Fibroblast of villous mesenchyme (primary cell): ENCODE measurements around the gene PPM1F. TPM values are rescaled to one million over a fixed set of nuclear protein-coding genes. Genes with fewer than 3 reads are reported as not detected.
A peak's percentile ranks its signal among the peaks of the same experiment; 100 is the strongest.
"Not testable (repeated sequence)": the region's sequence is repeated elsewhere in the genome, so short reads cannot be mapped to it uniquely, and the experiment has no call there.

Experiments used
- DNase-seq: peaks from one replicate; pipeline ENCODE4 v3.0.0-alpha.2; 2010; ENCODE audit warnings: low read depth
- H3K4me3 ChIP-seq: 2 replicates; pipeline ENCODE4 v1.5.1; 2011; ENCODE audit warnings: low read depth, mild to moderate bottlenecking, low read length
- total RNA-seq: library from RNA; depleted of rRNA; stranded (reverse); fragments of >200 nt; gene quantifications from 2 replicates; pipeline ENCODE4 v1.2.3, GENCODE V29; 2012
- TF ChIP-seq, protein P1 (sequence below): IDR thresholded peaks from 2 replicates; pipeline ENCODE4 v1.5.1; 2012; ENCODE audit warnings: low read depth, mild to moderate bottlenecking, low read length; ENCODE audit not compliant: insufficient read depth

Gene PPM1F
- total RNA-seq, 1 donor = 36.7 TPM

DNA sequence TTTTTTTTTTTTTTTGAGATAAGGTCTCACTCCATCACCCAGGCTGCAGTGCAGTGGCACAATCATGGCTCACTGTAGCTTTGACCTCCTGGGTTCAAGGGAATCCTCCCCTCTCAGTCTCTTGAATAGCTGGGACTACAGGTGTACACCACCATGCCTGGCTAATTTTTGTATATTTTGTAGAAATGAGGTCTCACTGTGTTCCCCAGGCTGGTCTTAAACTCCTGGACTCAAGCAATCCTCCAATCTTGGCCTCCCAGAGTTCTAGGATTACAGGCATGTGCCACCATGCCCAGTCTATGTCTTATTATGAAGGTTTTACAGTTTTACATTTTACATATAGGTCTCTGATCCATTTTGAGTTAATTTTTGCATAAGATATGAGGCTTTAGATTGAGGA lies 64.8 kb downstream of the PPM1F start:
- TF ChIP-seq, protein P1, sequence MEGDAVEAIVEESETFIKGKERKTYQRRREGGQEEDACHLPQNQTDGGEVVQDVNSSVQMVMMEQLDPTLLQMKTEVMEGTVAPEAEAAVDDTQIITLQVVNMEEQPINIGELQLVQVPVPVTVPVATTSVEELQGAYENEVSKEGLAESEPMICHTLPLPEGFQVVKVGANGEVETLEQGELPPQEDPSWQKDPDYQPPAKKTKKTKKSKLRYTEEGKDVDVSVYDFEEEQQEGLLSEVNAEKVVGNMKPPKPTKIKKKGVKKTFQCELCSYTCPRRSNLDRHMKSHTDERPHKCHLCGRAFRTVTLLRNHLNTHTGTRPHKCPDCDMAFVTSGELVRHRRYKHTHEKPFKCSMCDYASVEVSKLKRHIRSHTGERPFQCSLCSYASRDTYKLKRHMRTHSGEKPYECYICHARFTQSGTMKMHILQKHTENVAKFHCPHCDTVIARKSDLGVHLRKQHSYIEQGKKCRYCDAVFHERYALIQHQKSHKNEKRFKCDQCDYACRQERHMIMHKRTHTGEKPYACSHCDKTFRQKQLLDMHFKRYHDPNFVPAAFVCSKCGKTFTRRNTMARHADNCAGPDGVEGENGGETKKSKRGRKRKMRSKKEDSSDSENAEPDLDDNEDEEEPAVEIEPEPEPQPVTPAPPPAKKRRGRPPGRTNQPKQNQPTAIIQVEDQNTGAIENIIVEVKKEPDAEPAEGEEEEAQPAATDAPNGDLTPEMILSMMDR = no peak
- H3K4me3 ChIP-seq = no peak overlapping the region
- DNase-seq = no peak

DNA sequence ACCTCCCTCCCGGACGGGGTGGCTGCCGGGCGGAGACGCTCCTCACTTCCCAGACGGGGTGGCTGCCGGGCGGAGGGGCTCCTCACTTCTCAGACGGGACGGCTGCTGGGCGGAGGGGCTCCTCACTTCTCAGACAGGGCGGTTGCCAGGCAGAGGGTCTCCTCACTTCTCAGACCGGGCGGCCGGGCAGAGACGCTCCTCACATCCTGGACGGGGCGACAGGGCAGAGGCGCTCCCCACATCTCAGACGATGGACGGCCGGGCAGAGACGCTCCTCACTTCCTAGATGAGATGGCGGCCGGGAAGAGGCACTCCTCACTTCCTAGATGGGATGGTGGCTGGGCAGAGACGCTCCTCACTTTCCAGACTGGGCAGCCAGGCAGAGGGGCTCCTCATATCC lies 68.7 kb downstream of the PPM1F start:
- not testable (repeated sequence) for DNase-seq, H3K4me3 ChIP-seq

DNA sequence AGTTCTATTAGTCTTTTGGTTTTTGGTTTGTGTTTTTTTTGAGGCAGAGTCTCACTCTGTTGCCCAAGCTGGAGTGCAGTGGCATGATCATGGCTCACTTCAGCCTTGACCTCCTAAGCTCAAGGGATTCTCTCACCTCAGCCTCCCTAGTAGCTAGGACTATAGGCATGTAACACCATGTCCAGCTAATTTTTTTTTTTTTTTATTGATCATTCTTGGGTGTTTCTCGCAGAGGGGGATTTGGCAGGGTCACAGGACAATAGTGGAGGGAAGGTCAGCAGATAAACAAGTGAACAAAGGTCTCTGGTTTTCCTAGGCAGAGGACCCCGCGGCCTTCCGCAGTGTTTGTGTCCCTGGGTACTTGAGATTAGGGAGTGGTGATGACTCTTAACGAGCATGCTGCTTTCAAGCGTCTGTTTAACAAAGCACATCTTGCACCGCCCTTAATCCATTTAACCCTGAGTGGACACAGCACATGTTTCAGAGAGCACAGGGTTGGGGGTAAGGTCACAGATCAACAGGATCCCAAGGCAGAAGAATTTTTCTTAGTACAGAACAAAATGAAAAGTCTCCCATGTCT lies 69.8 kb downstream of the PPM1F start:
- not testable (repeated sequence) for DNase-seq, H3K4me3 ChIP-seq

DNA sequence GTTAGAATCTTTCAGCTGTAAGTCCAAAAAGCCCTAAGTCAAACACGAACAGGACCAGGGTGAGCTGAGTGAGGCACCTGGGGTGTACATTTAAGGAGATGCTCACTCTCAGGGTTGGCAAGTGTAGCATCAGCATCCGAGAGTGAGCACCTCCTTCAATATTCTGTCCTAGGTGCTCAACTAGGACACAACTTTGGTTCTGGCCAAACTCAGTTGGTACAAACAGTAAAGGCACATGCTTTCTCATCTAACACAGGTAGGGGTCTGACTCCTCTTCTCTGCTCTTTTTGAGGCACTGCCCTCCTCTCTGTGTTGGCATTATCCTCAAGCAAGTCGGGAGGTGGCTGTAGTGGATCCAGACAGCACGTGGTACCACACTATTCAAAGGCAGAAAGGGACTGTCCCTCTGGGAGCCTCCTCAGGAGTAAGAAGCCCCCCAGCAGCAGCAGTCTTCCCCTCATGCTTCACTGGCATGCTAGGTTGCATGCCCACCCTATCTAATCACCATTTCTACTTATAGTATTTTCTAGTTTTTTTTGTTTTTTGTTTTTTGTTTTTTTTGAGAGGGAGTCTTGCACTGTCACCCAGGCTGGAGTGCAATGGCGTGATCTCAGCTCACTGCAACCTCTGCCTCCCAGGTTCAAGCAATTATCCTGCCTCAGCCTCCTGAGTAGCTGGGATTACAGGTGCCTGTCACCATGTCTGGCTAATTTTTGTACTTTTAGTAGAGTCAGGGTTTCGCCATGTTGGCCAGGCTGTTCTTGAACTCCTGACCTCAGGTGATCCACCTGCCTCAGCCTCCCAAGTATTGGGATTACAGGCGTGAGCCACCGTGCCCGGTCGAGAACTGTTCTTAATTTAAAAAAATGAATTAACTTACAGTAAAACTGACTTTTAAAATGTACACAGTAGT lies 70.6 kb downstream of the PPM1F start:
- DNase-seq = no peak
- TF ChIP-seq, protein P1 = no peak

DNA sequence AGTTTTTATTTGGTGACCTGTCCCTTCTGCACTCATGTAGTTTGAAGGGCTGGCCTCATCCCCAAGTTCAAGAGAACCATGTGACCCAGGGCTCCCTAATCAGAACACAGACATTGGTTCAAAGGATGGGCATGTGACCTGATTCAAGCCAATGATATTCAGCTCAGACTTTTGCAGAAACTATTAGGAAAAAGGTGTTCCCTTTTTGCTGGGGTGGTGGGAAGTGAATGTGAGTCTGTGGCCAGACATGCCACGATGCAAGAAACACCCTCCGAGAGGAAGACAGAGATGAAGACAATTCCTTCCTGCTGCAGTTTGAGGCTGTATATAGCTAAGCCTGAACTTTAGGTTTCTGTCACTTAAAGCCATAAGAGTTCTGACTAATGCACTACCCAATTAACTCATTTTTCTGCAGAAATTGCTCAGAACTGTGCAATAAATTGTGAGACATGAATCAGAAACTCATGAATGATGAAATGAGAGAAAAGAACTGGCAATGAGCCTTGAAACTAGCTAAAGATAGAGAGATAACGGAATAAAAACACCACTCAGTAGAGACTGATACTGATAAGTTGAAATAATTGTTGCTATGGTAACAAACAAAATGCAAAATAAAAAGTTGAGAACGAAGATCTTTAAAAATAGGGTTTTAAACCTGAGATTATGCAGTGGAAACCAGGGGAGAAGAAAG lies 76.0 kb downstream of the PPM1F start:
- DNase-seq = peak; percentile 70

More for the DNA sequence above, 70.6 kb downstream of the PPM1F start:
- no peak overlapping the region for H3K4me3 ChIP-seq

DNA sequence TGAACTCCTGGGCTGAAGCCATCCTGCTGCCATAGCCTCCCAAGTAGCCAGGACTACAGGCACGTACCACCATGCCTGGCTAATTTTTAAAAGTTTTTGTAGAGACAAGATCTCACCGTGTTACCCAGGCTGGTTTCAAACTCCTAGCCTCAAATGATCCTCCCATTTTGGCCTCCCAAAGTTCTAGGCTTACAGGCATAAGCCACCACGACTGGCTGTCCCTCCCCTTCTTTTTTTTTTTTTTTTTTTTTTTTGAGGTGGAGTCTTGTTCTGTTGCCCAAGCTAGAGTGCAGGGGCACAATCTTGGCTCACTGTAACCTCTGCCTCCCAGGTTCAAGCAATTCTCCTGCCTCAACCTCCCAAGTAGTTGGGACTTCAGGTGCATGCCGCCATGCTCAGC lies 77.7 kb downstream of the PPM1F start:
- DNase-seq, H3K4me3 ChIP-seq: not testable (repeated sequence)

More for the DNA sequence above, 76.0 kb downstream of the PPM1F start:
- TF ChIP-seq, protein P1 = no peak
- no peak overlapping the region for H3K4me3 ChIP-seq

DNA sequence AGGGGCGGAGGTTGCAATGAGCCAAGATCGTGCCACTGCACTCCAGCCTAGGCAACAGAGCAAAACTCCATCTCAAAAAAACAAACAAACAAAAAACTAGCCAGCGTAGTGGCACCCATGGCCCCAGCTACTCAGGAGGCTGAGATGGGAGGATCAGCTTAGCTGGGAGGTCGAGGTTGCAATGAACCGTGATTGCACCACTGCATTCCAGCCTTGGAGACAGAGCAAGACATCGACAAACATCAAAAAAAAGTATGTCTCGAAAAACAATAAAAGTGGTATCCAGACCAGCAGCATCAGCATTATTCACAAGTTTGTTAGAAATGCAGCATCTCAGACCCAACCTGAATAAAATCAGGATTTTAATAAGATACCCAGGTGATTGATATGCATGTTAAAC lies 79.0 kb downstream of the PPM1F start:
- TF ChIP-seq, protein P1 = no peak
- H3K4me3 ChIP-seq = no peak overlapping the region
- DNase-seq = no peak

DNA sequence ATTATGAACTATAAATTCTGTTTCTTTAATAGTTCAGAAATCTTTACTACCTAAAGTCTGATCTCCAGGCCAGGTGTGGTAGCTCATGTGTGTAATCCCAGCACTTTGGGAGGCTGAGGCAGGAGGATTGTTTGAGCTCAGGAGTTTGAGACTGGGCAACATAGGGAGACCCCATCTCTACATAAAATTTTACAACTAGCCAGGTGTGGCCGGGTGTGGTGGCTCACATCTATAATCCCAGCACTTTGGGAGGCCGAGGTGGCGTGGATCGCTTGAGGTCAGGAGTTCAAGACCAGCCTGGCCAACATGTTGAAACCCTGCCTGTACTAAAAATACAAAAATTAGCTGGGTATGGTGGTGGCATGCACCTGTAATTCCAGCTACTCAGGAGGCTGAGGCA lies 79.9 kb downstream of the PPM1F start:
- H3K4me3 ChIP-seq, DNase-seq: not testable (repeated sequence)

Other genes with a start within 250 kb of the PPM1F start
- under 0.01 TPM in 2 replicates for gene YPEL1, start 217.1 kb downstream of the PPM1F start, total RNA-seq
- 38.7 and 51.8 TPM in 2 replicates for gene MAPK1, start 85.2 kb downstream of the PPM1F start, total RNA-seq
- gene TOP3B, start 29.9 kb upstream of the PPM1F start, total RNA-seq = 31.6 and 33.2 TPM in 2 replicates